Mucosa of descending colon (tissue), 3 donors: ENCODE data around the gene TAP2. TPM values are rescaled to one million over a fixed set of nuclear protein-coding genes. Genes with fewer than 3 reads are reported as not detected.

Experiments used
- ATAC-seq: fragments of 200-7000 bp; cut with Tn5 transposase; one replicate; pipeline ENCODE4 v1.9.1; 2020; ENCODE audit warnings: mild to moderate bottlenecking, moderate library complexity
- DNase-seq, 3 donors: peaks; one replicate each; pipeline ENCODE4 v3.0.0-alpha.2; 2020
- H3K36me3 ChIP-seq: fragments of 200-600 bp; one replicate; pipeline ENCODE4 v1.8.0; 2021; ENCODE audit warnings: low read depth, mild to moderate bottlenecking
- H3K4me1 ChIP-seq: fragments of 200-600 bp; one replicate; pipeline ENCODE4 v1.8.0; 2021; ENCODE audit warnings: low read depth, mild to moderate bottlenecking
- H3K4me3 ChIP-seq: fragments of 200-600 bp; one replicate; pipeline ENCODE4 v1.8.0; 2021; ENCODE audit warnings: mild to moderate bottlenecking
- H3K9me3 ChIP-seq: fragments of 200-600 bp; one replicate; pipeline ENCODE4 v1.8.0; 2021; ENCODE audit warnings: mild to moderate bottlenecking
- intact Hi-C, 2 donors: fragments of 100-400 bp; cut with DNase I in 1 of 2; cut with micrococcal nuclease in 1 of 2; formaldehyde crosslinking; loops; one replicate each; pipeline versions ENCODE4 v1.11.0 to v1.11.1; 2022; cut with DNase I, micrococcal nuclease
- total RNA-seq, 3 donors: library from RNA; stranded (reverse); fragmentation: NEBNext Ultra II Directional in 2 of 3; extraction: Animal tissue kit (Norgen Biotek cat#: 25700) in 2 of 3; gene quantifications; one replicate each; pipeline versions ENCODE4 v1.2.1 to v1.2.4, GENCODE V29; 2021 to 2023
- TF ChIP-seq, protein P1 (sequence below): fragments of 200-600 bp; IDR thresholded peaks from one replicate; pipeline ENCODE4 v1.8.0; 2022; ENCODE audit warnings: antibody characterized with exemption, mild to moderate bottlenecking
- donor health status: DM: no; HTN: no; CAD: no; lungs with moderate emphysema.
- donor health status: DM: no; HTN: no; CAD: no.
- donor health status: DM: no; HTN: yes; CAD: no.

TAP2 gene
- total RNA-seq, 3 donors from 2014 or later: 47.4 to 179 (median 52.7) TPM

DNA sequence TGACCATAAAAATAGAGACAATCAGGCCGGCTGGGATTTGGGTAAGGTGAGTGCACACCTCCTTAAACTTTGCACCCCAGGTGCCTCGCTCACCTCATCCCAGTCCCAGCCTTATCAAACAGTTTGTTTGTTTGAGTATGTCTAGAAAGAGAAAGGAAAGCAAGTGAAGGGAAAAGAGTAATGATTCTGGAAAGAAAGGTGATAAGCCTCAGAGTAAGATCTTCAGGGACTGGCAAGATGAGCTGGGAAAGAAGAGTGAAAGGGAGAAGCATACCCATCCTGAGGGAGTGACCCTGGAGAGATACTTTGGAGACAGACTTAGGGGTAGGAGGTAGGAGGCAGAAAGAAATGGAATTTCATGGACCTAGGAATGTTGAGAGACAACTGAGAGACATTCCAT lies 1.7 kb downstream of the TAP2 start:
- TF ChIP-seq, protein P1, sequence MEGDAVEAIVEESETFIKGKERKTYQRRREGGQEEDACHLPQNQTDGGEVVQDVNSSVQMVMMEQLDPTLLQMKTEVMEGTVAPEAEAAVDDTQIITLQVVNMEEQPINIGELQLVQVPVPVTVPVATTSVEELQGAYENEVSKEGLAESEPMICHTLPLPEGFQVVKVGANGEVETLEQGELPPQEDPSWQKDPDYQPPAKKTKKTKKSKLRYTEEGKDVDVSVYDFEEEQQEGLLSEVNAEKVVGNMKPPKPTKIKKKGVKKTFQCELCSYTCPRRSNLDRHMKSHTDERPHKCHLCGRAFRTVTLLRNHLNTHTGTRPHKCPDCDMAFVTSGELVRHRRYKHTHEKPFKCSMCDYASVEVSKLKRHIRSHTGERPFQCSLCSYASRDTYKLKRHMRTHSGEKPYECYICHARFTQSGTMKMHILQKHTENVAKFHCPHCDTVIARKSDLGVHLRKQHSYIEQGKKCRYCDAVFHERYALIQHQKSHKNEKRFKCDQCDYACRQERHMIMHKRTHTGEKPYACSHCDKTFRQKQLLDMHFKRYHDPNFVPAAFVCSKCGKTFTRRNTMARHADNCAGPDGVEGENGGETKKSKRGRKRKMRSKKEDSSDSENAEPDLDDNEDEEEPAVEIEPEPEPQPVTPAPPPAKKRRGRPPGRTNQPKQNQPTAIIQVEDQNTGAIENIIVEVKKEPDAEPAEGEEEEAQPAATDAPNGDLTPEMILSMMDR: no peak
- peaks cover 14% of the 10 kb centered on the region for H3K4me1 ChIP-seq
- no peaks in the 10 kb centered on the region for H3K9me3 ChIP-seq
- no peaks in the 10 kb centered on the region for H3K36me3 ChIP-seq
- H3K4me3 ChIP-seq: no peak overlapping the region
- ATAC-seq (no peak), DNase-seq (no peak)
- intact Hi-C loops: no loop called here

DNA sequence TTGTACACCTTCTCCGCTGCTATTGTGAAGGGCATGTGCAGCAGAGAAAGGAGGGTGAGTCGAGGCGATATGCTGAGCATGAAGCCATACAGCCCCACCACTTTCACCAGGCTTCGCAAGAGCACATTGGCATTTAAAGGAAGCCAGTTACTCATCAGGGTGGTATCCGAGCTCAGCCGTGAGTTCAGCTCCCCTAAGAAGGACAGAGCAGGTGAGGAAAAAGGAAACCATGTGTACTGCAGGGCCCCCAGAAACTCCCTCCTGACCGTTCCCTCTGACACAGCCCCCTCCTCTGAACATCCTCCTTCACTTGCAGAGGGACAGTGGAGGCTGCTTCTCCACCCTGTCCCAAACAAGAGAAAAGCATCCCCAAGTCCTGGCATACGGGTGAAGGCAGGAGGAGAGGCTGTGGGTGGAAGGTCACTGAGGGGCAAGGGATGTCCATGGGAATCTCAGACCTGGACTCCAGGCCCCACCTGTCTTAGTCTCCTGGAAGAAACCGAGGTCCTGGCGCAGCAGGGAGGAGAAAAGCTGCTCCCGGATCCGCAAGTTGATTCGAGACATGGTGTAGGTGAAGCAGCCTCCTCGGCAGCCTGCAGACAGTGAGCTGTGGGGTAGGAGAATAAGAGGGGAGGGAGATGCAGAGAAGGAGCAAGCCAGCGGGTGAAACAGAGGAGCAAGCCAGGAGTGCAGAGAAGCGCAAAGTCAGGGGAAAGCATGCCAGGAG lies 3.2 kb downstream of the TAP2 start:
- H3K4me3 ChIP-seq: no peak overlapping the region
- ATAC-seq: no peak
- TF ChIP-seq, protein P1: no peak
- no peak for DNase-seq
- no peaks in the 10 kb centered on the region for H3K36me3 ChIP-seq
- H3K4me1 ChIP-seq: peaks cover 11% of the 10 kb centered on the region
- intact Hi-C loops: no loop called here
- H3K9me3 ChIP-seq: no peaks in the 10 kb centered on the region

DNA sequence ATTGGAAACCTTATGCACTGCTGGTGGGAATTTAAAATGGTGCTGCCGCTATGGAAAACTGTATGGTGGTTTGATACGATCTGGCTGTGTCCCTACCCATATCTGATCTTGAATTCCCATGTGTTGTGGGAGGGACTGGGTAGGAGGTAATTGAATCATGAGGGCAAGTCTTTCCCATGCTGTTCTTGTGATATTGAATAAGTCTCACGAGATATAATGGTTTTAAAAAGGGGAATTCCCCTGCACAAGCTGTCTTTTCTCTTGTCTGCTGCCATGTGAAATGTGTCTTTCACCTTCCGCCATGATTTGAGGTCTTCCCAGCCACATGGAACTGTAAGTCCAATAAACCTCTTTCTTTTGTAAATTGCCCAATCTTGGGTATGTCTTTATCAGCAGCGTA lies 4.9 kb downstream of the TAP2 start:
- no peak for ATAC-seq

DNA sequence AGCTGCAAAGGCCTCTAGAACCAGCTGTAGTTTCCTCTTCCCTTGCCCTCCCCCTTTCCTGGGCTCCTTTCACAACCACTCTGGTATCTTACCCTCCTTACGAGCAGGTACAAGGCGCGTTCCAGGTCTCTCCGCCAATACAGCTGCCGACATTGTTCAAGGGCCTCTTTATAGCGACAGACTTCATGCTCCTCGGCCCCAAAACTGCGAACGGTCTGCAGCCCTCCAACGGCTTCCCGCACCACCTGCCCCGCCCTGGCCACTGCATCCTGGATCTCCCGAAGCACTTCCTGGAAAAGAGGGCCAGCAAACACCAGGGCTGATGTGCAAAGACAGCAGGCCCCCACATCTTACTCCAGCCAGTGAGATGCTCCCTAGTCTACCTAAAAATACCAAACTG lies 6.0 kb downstream of the TAP2 start:
- no peaks in the 10 kb centered on the region for H3K9me3 ChIP-seq
- H3K4me3 ChIP-seq: no peak overlapping the region
- intact Hi-C loops: no loop called here
- TF ChIP-seq, protein P1: no peak
- ATAC-seq (no peak), DNase-seq (no peak)
- H3K4me1 ChIP-seq: peaks cover 3% of the 10 kb centered on the region
- no peaks in the 10 kb centered on the region for H3K36me3 ChIP-seq

More for the DNA sequence above, 4.9 kb downstream of the TAP2 start:
- TF ChIP-seq, protein P1: no peak
- no peaks in the 10 kb centered on the region for H3K36me3 ChIP-seq
- no peaks in the 10 kb centered on the region for H3K9me3 ChIP-seq
- peaks cover 9% of the 10 kb centered on the region for H3K4me1 ChIP-seq
- no peak for DNase-seq
- intact Hi-C loops: no loop called here
- no peak overlapping the region for H3K4me3 ChIP-seq

DNA sequence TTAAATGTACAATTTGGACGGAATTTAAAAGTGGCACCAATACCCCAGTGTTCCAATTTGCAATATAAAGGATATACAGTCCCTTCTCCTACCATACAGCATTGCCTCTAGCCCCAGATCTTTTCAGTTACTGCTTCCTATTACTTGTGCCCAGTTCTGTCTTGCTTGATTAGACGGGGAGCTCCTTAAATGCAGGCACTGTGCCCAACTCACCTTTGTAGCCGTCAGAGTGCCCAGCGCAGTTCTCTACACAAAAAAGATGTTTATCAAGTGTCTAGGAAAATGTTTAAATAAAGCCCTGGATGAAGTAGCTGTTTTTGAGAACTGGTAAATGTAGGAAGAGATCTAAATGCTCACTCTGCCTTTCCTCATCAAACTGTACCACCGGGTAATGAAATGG lies 7.6 kb downstream of the TAP2 start:
- no peak for ATAC-seq
- H3K9me3 ChIP-seq: no peaks in the 10 kb centered on the region
- no peak for DNase-seq
- H3K4me3 ChIP-seq: no peak overlapping the region
- no peaks in the 10 kb centered on the region for H3K4me1 ChIP-seq
- H3K36me3 ChIP-seq: no peaks in the 10 kb centered on the region
- intact Hi-C loops: no loop called here
- TF ChIP-seq, protein P1: no peak
